ENCODE data around the gene VARS1.
A peak's percentile ranks its signal among the peaks of the same experiment; 100 is the strongest.
"Not testable (repeated sequence)": the region's sequence is repeated elsewhere in the genome, so short reads cannot be mapped to it uniquely, and the experiment has no call there.

The VARS1 gene

DNA sequence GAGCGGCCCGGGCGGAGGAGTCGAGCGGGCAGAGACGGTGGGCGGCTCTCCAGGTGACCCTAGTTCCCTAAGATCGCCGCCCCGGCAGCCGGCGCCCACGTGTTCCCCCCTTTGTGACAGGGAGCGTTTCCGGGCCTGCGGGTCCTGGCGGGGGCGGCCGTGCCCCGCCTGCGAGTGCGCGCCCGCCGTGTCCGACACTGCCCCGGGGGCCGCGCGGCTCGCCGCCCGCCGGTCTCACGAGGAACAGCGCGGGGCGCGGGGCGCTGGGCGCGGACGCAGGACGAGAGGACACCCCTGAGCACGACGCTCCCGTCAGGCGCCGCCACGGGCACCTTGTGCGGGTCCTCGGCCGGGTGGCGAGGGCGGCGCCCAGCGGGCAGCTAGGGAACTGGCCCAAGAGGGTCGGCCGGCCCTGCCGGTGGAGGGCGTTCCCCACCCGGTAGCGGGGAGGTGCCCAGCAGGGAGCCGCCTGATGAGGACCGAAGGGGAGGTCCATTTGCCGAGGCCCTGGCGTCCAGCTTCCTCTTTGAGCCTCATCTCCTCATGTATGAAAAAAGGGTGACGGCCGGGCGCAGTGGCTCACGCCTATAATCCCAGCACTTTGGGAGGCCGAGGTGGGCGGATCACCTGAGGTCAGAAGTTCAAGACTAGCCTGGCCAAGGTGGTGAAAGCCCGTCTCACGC, at the start of gene VARS1:
TSS of gene VARS1 (minus strand) at position 137 of the 683 bp plus-strand sequence. CDS start 535 bp downstream, outside the sequence.
- TF ChIP-seq, protein P1, sequence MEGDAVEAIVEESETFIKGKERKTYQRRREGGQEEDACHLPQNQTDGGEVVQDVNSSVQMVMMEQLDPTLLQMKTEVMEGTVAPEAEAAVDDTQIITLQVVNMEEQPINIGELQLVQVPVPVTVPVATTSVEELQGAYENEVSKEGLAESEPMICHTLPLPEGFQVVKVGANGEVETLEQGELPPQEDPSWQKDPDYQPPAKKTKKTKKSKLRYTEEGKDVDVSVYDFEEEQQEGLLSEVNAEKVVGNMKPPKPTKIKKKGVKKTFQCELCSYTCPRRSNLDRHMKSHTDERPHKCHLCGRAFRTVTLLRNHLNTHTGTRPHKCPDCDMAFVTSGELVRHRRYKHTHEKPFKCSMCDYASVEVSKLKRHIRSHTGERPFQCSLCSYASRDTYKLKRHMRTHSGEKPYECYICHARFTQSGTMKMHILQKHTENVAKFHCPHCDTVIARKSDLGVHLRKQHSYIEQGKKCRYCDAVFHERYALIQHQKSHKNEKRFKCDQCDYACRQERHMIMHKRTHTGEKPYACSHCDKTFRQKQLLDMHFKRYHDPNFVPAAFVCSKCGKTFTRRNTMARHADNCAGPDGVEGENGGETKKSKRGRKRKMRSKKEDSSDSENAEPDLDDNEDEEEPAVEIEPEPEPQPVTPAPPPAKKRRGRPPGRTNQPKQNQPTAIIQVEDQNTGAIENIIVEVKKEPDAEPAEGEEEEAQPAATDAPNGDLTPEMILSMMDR (IDR thresholded peaks at IDR 0.05; ENCODE audit: control extremely low read depth, extremely low read depth, low read depth, missing control alignments), result peak; percentile 86
- ChIA-PET POLR2A (interaction anchor here (0.6 to 1.9 kb wide), 9 partner anchors 11 to 1592 kb away, joined by 3 to 14 read pairs (median 5); partner anchors contain the start of genes HSPA1A, HSPA1B, HSPA1L and LSM2), CTCF (interaction anchor here (0.7 to 2.7 kb wide), 25 partner anchors 9 to 254 kb away, joined by 3 to 37 read pairs (median 3); partner anchors contain the start of genes ABHD16A, CLIC1, DDX39B and GPANK1)
- DNase-seq (ENCODE audit: extremely low spot score), result peak; percentile 97

DNA sequence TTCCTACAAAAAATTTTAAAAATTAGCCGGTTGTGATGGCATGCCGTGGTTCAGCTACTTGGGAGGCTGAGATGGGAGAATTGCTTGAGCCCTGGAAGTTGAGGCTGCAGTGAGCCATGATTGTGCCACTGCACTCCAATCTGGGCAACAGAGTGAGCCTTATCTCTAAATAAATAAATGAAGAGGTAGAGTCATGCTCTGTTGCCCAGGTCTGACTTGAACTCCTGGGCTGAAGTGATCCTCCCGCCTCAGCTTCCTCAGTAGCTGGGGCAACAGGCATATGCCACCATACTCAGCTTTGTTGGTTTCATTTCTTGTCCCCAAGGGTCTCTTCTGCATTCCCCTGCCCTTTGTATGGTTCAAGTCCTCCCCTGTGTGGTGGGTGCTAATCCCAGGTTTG, 49.0 kb upstream of the VARS1 start:
- TF ChIP-seq, protein P1 (IDR thresholded peaks at IDR 0.05; ENCODE audit: control extremely low read depth, extremely low read depth, low read depth, missing control alignments), result no peak
- CTCF ChIA-PET, result interaction anchor here (0.9 to 1.8 kb wide), 3 partner anchors 15 to 75 kb away, joined by 3 read pairs; no protein-coding TSS in a partner anchor
- no peak for DNase-seq (ENCODE audit: extremely low spot score)
- POLR2A ChIA-PET, result interaction anchor here (1.5 kb wide), 1 partner anchor 17 kb away, joined by 5 read pairs; the partner anchor contains the start of gene HSPA1B

DNA sequence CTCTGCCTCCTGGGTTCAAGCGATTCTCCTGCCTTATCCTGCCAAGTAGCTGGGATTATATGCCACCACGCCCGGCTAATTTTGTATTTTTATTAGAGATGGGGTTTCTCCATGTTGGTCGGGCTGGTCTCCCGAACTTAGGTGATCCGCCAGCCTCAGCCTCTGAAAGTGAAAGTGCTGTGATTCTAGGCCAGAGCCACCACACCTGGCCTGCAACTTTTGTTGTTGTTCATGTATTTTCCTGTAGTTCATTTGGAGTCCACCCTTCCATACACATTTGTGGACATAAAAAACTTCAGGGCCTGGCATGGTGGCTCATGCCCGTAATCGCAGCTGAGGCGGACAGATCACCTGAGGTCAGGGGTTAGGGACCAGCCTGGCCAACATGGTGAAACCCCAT, 46.5 kb upstream of the VARS1 start:
- DNase-seq (ENCODE audit: extremely low spot score), result no peak
- TF ChIP-seq, protein P1 (IDR thresholded peaks at IDR 0.05; ENCODE audit: control extremely low read depth, extremely low read depth, low read depth, missing control alignments), result no peak
- CTCF ChIA-PET, result no interaction called here

GRCh38 chr6:31839779-31840126, 44.2 kb upstream of the VARS1 start:
- ChIA-PET CTCF (interaction anchor here (1.3 to 2.2 kb wide), 3 partner anchors 9 to 70 kb away, joined by 5 read pairs; partner anchors contain the start of gene VARS1), POLR2A (interaction anchor here (0.7 to 2.7 kb wide), 3 partner anchors 20 to 188 kb away, joined by 3 to 10 read pairs (median 4); partner anchors contain the start of gene NEU1)
- DNase-seq (ENCODE audit: extremely low spot score), result not testable (repeated sequence)

More for the DNA sequence above, 46.5 kb upstream of the VARS1 start:
- POLR2A ChIA-PET, result no interaction called here

GRCh38 chr6:31838968-31839367, 43.4 kb upstream of the VARS1 start:
- TF ChIP-seq, protein P1 (IDR thresholded peaks at IDR 0.05; ENCODE audit: control extremely low read depth, extremely low read depth, low read depth, missing control alignments), result no peak
- CTCF ChIA-PET, result interaction anchor here (1.0 to 2.2 kb wide), 6 partner anchors 8 to 154 kb away, joined by 3 to 5 read pairs (median 4); partner anchors contain the start of gene VARS1
- POLR2A ChIA-PET, result interaction anchor here (0.6 to 3.9 kb wide), 6 partner anchors 8 to 24 kb away, joined by 3 to 19 read pairs (median 4); partner anchors contain the start of genes HSPA1A, HSPA1B, HSPA1L and NEU1

GRCh38 chr6:31838114-31838553, 42.6 kb upstream of the VARS1 start:
- DNase-seq (ENCODE audit: extremely low spot score), result not testable (repeated sequence)
- ChIA-PET POLR2A (interaction anchor here (1.0 to 3.9 kb wide), 5 partner anchors 9 to 25 kb away, joined by 3 to 19 read pairs (median 4); partner anchors contain the start of genes HSPA1A, HSPA1B, HSPA1L and NEU1), CTCF (interaction anchor here (1.0 to 2.2 kb wide), 6 partner anchors 9 to 154 kb away, joined by 3 to 5 read pairs (median 4); partner anchors contain the start of gene VARS1)

More at GRCh38 chr6:31838968-31839367, 43.4 kb upstream of the VARS1 start:
- no peak for DNase-seq (ENCODE audit: extremely low spot score)

DNA sequence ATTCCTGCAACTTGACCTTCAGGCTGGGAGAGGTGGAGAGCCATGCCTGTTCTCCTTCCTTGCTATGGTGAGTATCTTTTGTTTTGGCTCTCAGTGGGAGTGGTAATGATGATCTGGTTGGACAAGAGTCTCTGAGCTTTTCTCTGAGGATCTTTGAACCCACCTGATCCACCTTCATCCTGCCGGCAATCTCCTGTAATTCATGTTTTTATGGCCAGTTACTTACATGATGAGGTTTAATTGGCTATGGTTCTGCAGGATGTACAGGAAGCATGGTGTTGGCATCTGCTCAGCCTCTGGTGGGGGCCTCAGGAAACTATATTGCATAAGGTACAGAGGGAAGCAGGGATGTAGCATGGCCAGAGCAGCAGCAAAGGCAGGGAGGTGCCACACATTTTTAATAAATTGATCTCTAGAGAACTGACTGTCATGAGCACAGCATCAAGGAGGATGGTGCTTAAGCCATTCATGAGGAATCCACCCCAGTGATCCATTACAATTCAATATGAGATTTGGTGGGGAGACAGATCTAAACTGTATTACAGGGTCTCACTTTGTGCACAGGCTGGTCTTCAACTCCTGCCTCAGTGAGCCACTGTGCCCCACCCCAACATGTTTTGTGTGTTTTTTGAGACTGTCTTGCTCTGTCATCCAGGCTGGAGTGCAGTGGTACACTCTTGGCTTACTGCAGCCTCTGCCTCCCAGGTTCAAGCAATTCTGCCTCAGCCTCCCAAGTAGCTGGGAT, 42.0 kb upstream of the VARS1 start:
- CTCF ChIA-PET, result interaction anchor here (1.3 to 2.2 kb wide), 7 partner anchors 8 to 52 kb away, joined by 3 to 5 read pairs (median 3); partner anchors contain the start of genes LSM2 and VARS1
- POLR2A ChIA-PET, result interaction anchor here (0.6 to 3.9 kb wide), 8 partner anchors 10 to 341 kb away, joined by 3 to 30 read pairs (median 6); partner anchors contain the start of genes HSPA1A, HSPA1B, HSPA1L and NEU1
- TF ChIP-seq, protein P1 (IDR thresholded peaks at IDR 0.05; ENCODE audit: control extremely low read depth, extremely low read depth, low read depth, missing control alignments), result no peak
- DNase-seq (ENCODE audit: extremely low spot score), result no peak
